CD4-positive, alpha-beta T cell treated with Interleukin-15 for 4 hours (primary cell): ENCODE data around the gene XYLB.
"Not testable (repeated sequence)": the region's sequence is repeated elsewhere in the genome, so short reads cannot be mapped to it uniquely, and the experiment has no call there.

Experiments used
- DNase-seq: peaks from one replicate; pipeline ENCODE4 v3.0.0-alpha.2; 2020; ENCODE audit warnings: low spot score

The XYLB gene

GRCh38 chr3:38346587-38347410, at the start of gene XYLB:
TSS of gene XYLB (plus strand) at chr3:38346785. CDS start at chr3:38346869, 84 bp downstream.
- peak; percentile 68 for DNase-seq

DNA sequence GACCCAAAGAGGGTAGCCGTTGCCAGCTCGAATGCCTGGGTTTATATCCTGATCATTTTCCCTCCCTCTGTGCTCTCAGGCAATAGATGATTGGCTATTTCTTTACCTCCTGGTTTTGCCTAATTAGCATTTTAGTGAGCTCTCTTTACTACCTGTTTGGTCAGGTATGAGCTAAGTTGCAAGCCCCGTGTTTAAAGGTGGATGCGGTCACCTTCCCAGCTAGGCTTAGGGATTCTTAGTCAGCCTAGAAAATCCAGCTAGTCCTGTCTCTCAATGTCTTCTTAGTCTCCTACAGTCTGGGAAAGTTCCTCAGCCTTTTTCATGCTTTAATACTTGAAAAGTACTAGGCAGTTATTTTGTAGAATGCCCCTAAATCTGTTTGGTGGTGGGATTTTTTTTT, 49.5 kb upstream of the XYLB start:
- DNase-seq = not testable (repeated sequence)

DNA sequence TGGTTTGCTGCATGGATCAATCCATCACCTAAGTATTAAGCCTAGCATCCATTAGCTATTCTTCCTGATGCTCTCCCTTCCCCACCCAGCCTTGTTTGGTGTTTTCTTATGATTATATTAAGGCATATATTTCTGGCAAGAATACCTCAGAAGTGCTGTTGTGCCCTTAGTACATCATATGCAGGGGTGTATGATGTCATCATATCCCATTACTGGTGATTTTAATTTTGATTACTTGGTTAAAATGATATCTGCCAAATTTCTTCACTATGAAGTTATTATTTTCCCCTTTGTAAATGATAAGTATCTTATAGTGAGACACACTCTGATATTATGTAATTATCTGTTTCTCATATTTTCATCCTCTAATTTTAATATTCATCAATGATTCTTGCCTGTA, 49.0 kb upstream of the XYLB start:
- no peak for DNase-seq

GRCh38 chr3:38297947-38298711, 48.5 kb upstream of the XYLB start:
- DNase-seq = no peak

- DNase-seq = no peak
Observed at GRCh38 chr3:38306941-38307340, 39.6 kb upstream of the XYLB start.

- DNase-seq = no peak
Observed at GRCh38 chr3:38307599-38307998, 39.0 kb upstream of the XYLB start.

- DNase-seq = no peak
Observed at GRCh38 chr3:38308456-38308855, 38.1 kb upstream of the XYLB start.

DNA sequence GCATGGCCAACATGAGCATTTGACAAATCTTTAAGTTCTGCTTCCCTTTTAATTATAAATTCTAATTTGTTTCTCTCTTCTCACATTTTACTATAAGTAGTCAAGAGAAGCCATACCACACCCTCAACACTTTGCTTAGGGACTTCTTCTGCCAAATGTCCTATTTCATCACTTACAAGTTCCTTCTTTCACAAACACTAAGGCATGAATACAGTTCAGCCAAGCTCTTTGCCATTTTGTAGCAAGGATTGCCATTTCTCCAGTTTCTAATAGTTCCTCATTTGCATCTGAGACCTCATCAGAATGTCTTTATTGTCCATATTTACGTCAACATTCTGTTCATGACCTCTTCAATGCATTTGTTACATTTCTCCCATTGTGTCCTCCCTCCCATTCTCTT, 35.1 kb upstream of the XYLB start:
- DNase-seq = no peak

DNA sequence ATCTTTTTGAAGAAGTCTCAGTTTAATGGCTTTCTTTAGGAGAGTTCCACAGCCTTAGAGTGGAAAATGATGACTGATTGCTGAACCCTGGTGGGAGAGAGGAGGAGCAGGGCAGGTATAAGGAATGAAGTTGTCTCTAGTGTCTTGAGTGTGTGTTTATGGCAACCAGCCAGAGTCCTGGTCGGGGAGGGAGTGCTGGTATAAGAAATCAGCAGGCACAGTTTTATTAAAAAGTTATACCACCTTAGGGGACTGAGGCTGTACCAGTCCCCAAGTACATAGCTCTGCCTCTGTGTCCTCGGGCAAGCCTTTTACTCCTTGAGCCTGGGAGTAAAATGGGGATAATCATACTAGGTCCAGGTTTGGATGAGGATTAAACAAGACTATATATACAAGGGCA, 34.6 kb upstream of the XYLB start:
- no peak for DNase-seq

DNA sequence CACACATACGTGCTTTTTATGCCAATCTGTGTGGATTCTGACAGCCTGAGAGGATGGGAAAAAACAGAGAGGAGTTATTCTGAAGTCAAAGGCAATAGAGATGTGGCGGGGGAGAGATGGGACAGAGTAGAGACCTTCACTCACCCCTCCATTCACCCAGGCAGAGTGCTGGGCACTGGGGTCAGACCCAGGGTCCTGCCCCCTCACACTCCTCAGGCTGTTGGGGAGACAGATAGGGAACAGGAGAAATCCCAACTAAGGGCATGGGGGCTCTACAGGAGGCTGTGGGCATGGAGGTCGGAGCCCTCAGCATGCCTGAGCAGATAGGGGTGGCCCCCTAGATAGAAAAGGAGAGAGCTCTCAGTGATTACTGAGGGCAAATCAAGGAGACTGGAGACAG, 34.2 kb upstream of the XYLB start:
- no peak for DNase-seq

GRCh38 chr3:38313263-38313662, 33.3 kb upstream of the XYLB start:
- no peak for DNase-seq

DNA sequence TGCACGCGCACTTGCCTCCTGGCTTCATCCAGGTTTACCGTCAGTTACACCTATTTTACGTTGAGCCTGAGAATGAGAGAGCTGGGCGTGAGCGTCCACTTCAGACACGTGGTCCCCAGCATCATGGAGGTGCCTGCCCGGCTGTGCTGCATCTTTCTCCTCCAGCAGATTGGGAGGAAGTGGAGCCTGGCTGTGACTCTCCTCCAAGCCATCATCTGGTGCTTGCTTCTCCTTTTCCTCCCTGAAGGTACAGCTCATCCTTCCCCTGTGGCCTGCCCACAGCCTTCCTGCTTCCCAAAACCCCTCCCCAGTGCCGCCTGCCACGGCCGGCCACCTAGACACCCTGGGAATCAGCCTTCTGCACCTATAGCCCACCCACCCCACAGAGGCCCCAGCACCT, 32.9 kb upstream of the XYLB start:
- no peak for DNase-seq

GRCh38 chr3:38314112-38314763, 32.3 kb upstream of the XYLB start:
- DNase-seq = no peak

GRCh38 chr3:38314764-38315487, 31.7 kb upstream of the XYLB start:
- no peak for DNase-seq

- no peak for DNase-seq
Observed at GRCh38 chr3:38315488-38316230, 30.9 kb upstream of the XYLB start.

GRCh38 chr3:38316356-38317191, 30.0 kb upstream of the XYLB start:
- no peak for DNase-seq

- DNase-seq = no peak
Observed at GRCh38 chr3:38317192-38317759, 29.3 kb upstream of the XYLB start.

GRCh38 chr3:38318766-38319671, 27.6 kb upstream of the XYLB start:
- DNase-seq = no peak

DNA sequence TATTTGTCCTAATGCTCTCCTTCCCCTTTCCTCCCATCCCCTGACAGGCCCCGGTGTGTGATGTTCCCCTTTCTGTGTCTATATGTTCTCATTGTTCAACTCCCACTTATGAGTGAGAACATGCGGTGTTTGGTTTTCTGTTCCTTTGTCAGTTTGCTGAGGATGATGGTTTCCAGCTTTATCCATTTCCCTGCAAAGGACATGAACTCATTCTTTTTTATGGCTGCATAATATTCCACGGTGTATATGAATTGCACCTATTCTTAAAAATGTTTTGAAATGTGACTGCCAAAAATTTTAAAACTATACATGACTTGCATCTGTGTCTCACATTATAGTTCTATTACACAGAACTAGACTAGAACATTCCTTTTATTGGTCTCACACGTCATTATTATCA, 25.9 kb upstream of the XYLB start:
- DNase-seq = not testable (repeated sequence)
